Measurements from ENCODE around the gene HLA-DOB.
"Not testable (repeated sequence)": the region's sequence is repeated elsewhere in the genome, so short reads cannot be mapped to it uniquely, and the experiment has no call there.

The HLA-DOB gene

GRCh38 chr6:32807020-32807580 lies 9.7 kb downstream of the HLA-DOB start:
- DNase-seq (ENCODE audit: low read depth): no peak

- not testable (repeated sequence) for DNase-seq (ENCODE audit: low read depth)
Observed at GRCh38 chr6:32805404-32805803, 11.4 kb downstream of the HLA-DOB start.

DNA sequence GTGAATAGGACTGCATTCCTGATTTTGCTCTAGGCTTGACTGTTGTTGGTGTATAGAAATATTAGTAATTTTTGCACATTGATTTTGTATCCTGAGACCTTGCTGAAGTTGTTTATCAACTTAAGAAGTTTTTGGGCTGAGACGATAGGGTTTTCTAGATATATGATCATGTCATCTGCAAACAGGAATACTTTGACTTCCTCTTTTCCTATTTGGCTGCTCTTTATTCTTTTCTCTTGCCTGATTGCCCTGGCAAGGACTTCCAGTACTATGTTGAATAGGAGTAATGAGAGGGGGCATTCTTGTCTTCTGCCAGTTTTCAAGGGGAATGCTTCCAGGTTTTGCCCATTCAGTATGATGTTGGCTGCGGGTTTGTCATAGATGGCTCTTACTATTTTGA lies 13.4 kb downstream of the HLA-DOB start:
- no peak for DNase-seq (ENCODE audit: low read depth)

DNA sequence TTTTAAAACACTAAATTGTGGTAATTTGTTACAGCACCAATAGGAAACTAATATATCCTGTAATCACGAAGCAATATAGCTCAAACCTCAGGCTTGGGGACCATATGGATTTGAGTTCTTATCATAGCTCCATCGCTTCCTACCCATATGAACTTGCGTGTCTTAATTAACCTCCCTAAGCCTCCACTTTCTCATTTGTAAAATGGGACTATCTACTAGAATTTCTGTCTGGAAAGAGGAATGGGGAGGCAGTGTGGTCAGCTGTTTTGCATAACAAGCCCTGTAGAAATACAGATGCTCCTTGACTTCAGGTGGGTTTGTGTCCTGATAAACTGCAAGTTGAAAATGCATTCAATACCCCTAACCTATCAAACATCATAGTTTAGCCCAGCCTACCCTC lies 17.1 kb downstream of the HLA-DOB start:
- DNase-seq (ENCODE audit: low read depth): no peak

DNA sequence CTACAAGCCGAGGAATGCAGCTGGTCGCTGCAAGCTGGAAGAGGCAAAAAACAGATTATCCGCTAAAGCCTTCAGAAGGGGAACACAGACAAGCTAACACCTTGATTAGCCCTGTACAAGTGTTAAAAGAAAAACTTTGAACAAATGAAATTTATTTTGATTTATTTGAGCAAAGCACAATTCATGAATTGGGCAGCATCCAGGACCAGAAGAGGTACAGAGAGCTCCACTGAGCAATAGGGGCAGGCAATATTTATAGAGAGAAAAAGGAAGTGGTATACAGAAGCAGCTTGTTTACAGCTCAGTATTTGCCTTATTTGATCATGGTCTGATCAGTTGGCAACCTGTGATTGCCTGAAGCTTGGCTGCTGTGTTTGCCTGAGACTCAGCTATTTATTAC lies 17.6 kb downstream of the HLA-DOB start:
- no peak for DNase-seq (ENCODE audit: low read depth)

- no peak for DNase-seq (ENCODE audit: low read depth)
Observed at GRCh38 chr6:32796848-32797776, 19.7 kb downstream of the HLA-DOB start.

DNA sequence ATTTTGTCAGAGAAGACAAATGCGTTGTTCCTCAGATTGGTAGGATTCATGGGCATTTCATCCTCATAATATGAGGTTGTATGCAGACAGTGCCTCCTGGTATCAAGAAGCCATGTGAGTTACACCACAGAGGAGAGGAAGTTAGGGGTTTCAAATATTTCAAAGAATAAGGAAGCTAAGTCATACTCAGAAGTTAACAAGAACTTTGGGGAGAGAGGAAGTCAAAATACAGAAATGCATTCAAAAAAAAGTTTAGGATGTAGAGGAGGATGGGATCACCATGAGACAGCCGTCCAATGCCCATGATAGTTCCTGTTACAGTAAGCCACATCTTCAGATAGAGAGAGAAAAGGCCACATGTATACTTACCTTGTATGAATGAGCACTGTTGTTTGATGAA lies 22.3 kb downstream of the HLA-DOB start:
- DNase-seq (ENCODE audit: low read depth): no peak

- DNase-seq (ENCODE audit: low read depth): no peak
Observed at GRCh38 chr6:32792901-32793435, 23.8 kb downstream of the HLA-DOB start.

DNA sequence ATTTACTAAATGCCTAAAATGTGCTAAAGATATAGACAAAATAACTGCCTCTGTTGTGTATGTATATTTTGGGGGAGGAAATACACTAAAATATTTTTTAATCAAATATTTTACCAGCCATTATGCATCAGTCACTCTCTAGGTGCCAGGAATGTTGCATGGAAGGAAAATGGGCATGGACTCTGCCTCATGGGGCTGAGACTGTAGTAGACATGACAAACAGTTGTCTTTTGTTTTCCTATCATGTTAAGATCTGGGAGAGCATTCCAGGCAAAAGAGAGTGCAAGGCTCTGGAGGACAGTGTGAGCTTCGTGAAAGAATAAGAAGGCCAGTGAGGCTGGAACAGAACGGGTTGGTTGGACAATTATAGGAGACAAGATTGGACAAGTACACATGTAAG lies 26.5 kb downstream of the HLA-DOB start:
- DNase-seq (ENCODE audit: low read depth): no peak

- no peak for DNase-seq (ENCODE audit: low read depth)
Observed at GRCh38 chr6:32785781-32786533, 30.8 kb downstream of the HLA-DOB start.

GRCh38 chr6:32782923-32783322 lies 33.9 kb downstream of the HLA-DOB start:
- not testable (repeated sequence) for DNase-seq (ENCODE audit: low read depth)

DNA sequence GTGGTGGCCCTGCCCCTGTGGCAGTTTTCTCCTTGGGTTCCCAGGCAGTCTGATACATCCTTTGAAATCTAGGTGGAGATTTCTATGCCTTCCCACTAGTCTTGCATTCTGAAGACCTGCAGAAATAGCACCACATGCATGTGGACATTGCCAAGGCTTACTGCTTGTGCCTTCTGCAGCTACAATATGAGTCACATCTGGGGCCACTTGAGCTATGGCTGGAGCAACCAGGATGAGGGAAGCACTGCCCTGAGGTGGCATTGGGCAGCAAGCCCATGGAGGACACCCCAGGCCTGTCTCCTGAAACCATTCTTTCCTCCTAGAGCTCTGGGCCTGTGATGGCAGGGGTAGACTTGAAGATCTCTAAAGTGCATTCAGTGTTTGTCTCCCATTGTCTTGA lies 37.8 kb downstream of the HLA-DOB start:
- DNase-seq (ENCODE audit: low read depth): no peak

GRCh38 chr6:32775071-32775470 lies 41.7 kb downstream of the HLA-DOB start:
- no peak for DNase-seq (ENCODE audit: low read depth)

DNA sequence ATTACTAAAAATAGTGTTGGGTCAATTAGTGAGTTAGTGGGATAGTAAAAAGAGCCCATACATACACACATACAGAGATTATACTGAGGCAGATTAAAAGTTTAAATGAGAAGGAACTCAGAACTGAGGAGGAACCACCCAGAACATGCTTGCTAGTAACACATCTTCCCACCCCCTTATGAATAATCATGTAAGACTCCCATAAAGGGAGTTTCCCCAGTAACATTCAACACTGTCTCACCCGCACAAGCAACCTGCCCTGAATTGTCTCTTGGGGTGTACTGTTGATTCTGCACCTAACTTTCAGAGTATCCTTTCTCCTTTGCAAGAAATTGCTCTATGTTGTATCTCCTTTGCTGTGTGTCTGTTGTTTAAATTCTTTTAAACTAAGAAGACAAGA lies 42.4 kb downstream of the HLA-DOB start:
- DNase-seq (ENCODE audit: low read depth): no peak

- DNase-seq (ENCODE audit: low read depth): no peak
Observed at GRCh38 chr6:32772656-32773055, 44.1 kb downstream of the HLA-DOB start.

GRCh38 chr6:32764048-32764447 lies 52.8 kb downstream of the HLA-DOB start:
- DNase-seq (ENCODE audit: low read depth): no peak

GRCh38 chr6:32763421-32763820 lies 53.4 kb downstream of the HLA-DOB start, which contains the start of gene HLA-DQB2:
HLA-DQB2 (minus strand) TSS chr6:32763532; CDS start chr6:32763470, 62 bp downstream.
- DNase-seq (ENCODE audit: low read depth): no peak

All from HS-27A (cell line).